HUES64 (cell line): ENCODE data around the gene EPHA1.

Source experiments
- H3K27ac ChIP-seq: 2 replicates; pipeline ENCODE4 v1.7.0; 2013; ENCODE audit warnings: low read depth, low read length, inconsistent platforms
- H3K27me3 ChIP-seq: 2 replicates; pipeline ENCODE4 v1.6.1; 2013; ENCODE audit warnings: mild to moderate bottlenecking, low read length; ENCODE audit not compliant: insufficient read depth
- H3K36me3 ChIP-seq: 2 replicates; pipeline ENCODE4 v1.6.1; 2013; ENCODE audit warnings: mild to moderate bottlenecking, low read length; ENCODE audit not compliant: insufficient read depth
- H3K4me1 ChIP-seq: 2 replicates; pipeline ENCODE4 v1.6.1; 2013; ENCODE audit warnings: mild to moderate bottlenecking, low read length, moderate library complexity; ENCODE audit not compliant: insufficient read depth
- H3K4me3 ChIP-seq: 2 replicates; pipeline ENCODE4 v1.5.1; 2013; ENCODE audit warnings: mild to moderate bottlenecking, low read length, moderate library complexity
- H3K9ac ChIP-seq: 2 replicates; pipeline ENCODE4 v1.6.1; 2013; ENCODE audit warnings: mild to moderate bottlenecking, low read depth, low read length
- H3K9me3 ChIP-seq: 2 replicates; pipeline ENCODE4 v1.6.1; 2013; ENCODE audit warnings: low read depth, low read length; ENCODE audit not compliant: insufficient read depth
- WGBS: fragments of 150-250, 120-280 bp; methylation state at CpG from one replicate; pipeline ENCODE4 v1.1.7; 2013; ENCODE audit warnings: missing lambda C conversion rate; 5-methylcytosine and 5-hydroxymethylcytosine counted together

Gene EPHA1

DNA sequence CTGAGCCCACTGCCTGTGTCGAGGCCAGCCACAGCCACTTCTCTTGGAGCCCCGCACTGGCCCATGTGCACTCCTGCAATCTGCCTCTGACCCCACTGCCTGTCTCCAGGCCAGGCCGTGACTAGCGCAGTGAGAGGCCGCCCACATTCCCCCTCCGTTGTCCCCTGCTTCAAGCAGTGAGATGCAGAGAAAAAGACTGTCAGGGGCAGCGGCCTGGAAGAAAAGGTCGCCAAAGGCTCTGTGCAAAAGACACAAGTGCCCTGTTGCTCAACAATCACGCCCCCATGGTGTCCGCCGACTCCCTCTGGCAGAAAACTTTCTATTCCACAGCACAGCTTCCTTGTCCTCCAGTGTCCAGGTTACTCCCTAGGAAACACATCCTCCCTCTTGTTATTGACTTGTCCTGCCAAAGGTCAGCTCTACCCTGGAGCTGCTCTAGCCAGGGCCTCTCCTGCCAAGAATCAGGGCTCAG, 56.1 kb downstream of the EPHA1 start:
- Histone ChIP-seq H3K27me3 (no peaks in the 10 kb centered on the region), H3K9ac (no peak overlapping the region), H3K27ac (no peak overlapping the region)

DNA sequence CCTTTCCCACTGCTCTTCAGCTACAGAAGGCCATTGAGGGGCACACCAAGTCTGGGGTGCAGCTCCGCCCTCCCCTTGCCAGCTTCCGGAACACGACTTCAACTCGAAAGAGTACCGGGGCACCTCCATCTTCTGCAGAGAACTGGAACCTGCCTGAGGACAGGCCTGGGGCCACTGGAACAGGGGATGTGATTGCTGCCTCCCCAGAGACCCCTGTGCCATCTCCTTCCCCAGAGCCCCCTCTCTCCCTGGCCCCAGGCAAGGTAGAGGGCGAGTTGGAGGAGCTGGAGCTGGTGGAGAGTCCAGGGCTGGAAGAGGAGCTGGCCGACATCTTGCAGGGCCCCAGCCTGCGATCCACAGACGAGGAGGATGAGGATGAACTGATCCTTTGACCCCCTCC, 57.1 kb downstream of the EPHA1 start:
- Histone ChIP-seq H3K4me3 (no peak overlapping the region), H3K9me3 (no peaks in the 10 kb centered on the region), H3K27me3 (no peaks in the 10 kb centered on the region), H3K36me3 (peaks cover 19% of the 10 kb centered on the region), H3K9ac (no peak overlapping the region), H3K4me1 (0 out of 2 replicates have a peak, but pooled peaks cover 8% of the 10 kb centered on the region), H3K27ac (no peak overlapping the region)
- 93% methylated on average over 9 of the region's 9 CpGs for WGBS

More for the DNA sequence above, 56.1 kb downstream of the EPHA1 start:
- 81% methylated on average over 11 of the region's 11 CpGs for WGBS
- Histone ChIP-seq H3K4me3 (no peak overlapping the region), H3K4me1 (0 out of 2 replicates have a peak, but pooled peaks cover 8% of the 10 kb centered on the region), H3K36me3 (peaks cover 28% of the 10 kb centered on the region), H3K9me3 (no peaks in the 10 kb centered on the region)

DNA sequence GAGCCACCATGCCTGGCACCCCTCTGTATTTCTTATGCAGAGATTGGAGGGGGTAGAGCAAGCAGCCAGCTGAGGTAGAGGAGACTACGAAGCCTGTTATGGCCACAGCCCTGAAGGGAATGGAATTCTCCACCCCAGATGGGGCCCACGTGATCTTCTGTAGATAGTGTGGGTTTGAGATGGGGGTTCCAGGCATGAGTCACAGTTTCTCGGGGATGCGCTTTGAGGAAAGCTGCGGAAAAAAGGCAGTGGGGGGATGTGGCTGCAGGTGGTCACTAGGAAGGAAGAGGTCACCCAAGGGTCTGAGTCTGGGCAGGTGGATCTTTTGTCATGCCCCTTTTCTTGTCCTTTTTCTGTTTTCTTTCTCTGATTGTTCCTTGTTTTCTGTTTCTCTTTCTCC, 57.6 kb downstream of the EPHA1 start:
- Histone ChIP-seq H3K9me3 (no peaks in the 10 kb centered on the region), H3K36me3 (peaks cover 13% of the 10 kb centered on the region), H3K9ac (no peak overlapping the region), H3K4me1 (0 out of 2 replicates have a peak, but pooled peaks cover 8% of the 10 kb centered on the region), H3K27ac (no peak overlapping the region), H3K27me3 (no peaks in the 10 kb centered on the region), H3K4me3 (no peak overlapping the region)
- 77% methylated on average over 5 of the region's 5 CpGs for WGBS

DNA sequence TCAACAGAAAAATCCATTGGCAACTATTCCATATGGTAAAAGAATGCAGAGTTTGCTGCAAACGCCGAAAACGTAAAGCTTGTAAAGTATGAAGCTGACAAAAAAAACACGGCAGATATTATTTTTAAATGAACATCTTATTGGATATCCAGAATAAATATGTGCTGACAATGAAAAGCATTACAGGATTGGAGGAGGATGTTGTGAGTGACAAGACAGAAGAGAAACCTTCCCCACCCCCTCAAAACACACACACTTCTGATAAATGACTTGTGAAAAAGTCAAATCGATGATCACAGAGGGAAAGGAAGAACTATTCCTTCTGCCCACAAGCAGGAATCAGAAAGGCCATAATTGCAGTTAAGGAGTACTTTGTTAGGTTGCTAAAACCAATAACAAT, 60.7 kb downstream of the EPHA1 start:
- H3K36me3 ChIP-seq: no peaks in the 10 kb centered on the region
- H3K27me3 ChIP-seq: peaks cover 3% of the 10 kb centered on the region; the same call in 1 of the 2 replicates
- 72% methylated on average over 4 of the region's 5 CpGs for WGBS
- no peaks in the 10 kb centered on the region for H3K9me3 ChIP-seq
- no peak overlapping the region for H3K4me3 ChIP-seq
- H3K27ac ChIP-seq: no peak overlapping the region
- H3K4me1 ChIP-seq: peaks cover 5% of the 10 kb centered on the region; the same call in 1 of the 2 replicates
- no peak overlapping the region for H3K9ac ChIP-seq

DNA sequence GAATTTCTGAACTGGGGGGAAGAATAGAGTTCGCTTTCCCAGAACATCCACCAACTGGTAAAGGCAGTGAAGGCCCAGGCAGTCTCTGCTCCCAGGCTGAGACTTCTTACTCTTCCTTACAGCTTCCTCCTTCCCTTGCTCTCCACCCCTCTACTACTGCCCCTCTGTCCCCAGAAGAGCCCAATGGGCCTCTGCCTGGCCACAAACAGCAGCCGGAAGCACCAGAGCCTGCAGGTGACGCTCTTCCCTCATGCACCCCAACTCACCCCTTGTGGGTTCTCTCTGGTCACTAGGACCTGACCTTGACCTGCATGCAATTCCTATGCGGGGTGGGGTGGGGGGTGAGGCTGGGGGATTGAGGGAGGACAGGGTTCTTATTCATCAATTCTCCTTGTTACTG, 62.6 kb downstream of the EPHA1 start:
- Histone ChIP-seq H3K9ac (no peak overlapping the region), H3K36me3 (no peaks in the 10 kb centered on the region), H3K4me3 (peak overlapping the region; percentile 53; the same call in 1 of the 2 replicates), H3K27me3 (peaks cover 3% of the 10 kb centered on the region; the same call in 1 of the 2 replicates), H3K9me3 (no peaks in the 10 kb centered on the region), H3K27ac (no peak overlapping the region), H3K4me1 (peaks cover under 1% of the 10 kb centered on the region; the same call in 1 of the 2 replicates)
- 72% methylated on average over 4 of the region's 4 CpGs for WGBS

DNA sequence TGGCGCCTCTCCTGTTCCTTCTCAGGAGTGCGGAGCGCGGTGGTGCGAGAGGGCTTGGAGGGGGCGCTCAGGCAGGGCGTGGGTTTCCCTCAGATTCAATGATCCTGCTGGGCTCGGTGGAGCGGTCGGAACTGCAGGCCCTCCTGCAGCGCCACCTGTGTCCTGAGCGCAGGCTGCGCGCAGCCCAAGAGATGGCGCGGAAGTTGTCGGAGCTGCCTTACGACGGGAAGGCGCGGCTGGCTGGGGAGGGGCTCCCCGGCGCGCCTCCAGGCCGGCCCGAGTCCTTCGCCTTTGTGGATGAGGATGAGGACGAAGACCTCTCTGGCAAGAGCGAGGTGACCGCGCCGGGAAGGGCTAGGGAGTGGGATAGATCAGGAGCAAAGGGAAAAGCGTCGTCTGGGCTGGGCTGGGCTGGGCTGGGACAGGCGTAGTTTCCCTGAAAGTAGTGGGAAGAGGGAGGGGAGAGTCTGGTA, 63.2 kb downstream of the EPHA1 start:
- no peak overlapping the region for H3K27ac ChIP-seq
- no peaks in the 10 kb centered on the region; the same call in 1 of the 2 replicates for H3K4me1 ChIP-seq
- no peaks in the 10 kb centered on the region for H3K9me3 ChIP-seq
- H3K36me3 ChIP-seq: no peaks in the 10 kb centered on the region
- H3K9ac ChIP-seq: 0 out of 2 replicates have a peak overlapping the region, but pooled peaks have one; percentile 20
- peaks cover 3% of the 10 kb centered on the region; the same call in 1 of the 2 replicates for H3K27me3 ChIP-seq
- 3% methylated on average over 35 of the region's 35 CpGs for WGBS
- peak overlapping the region; percentile 53 for H3K4me3 ChIP-seq

DNA sequence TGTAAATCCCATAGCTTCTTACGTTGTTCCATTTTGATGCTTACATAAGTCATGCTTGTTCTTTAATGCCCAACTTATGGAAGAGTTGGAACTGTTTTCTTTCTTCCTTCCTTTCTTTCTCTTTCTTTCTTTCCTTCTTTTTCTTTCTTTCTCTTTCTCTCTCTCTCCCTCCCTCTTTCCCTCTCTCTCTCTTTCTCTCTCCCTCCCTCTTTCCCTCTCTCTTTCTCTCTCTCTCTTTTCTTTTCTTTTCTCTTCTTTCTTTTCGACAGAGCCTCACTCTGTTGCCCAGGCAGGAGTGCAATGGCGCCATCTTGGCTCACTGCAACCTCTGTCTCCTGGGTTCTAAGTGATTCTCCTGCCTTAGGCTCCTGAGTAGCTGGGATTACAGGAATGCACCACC, 65.1 kb downstream of the EPHA1 start:
- no peaks in the 10 kb centered on the region for H3K36me3 ChIP-seq
- H3K27ac ChIP-seq: no peak overlapping the region
- no peaks in the 10 kb centered on the region for H3K9me3 ChIP-seq
- H3K4me3 ChIP-seq: no peak overlapping the region
- 90% methylated on average over 3 of the region's 3 CpGs for WGBS
- peaks cover 3% of the 10 kb centered on the region; the same call in 1 of the 2 replicates for H3K27me3 ChIP-seq
- H3K9ac ChIP-seq: no peak overlapping the region
- no peaks in the 10 kb centered on the region; the same call in 1 of the 2 replicates for H3K4me1 ChIP-seq

DNA sequence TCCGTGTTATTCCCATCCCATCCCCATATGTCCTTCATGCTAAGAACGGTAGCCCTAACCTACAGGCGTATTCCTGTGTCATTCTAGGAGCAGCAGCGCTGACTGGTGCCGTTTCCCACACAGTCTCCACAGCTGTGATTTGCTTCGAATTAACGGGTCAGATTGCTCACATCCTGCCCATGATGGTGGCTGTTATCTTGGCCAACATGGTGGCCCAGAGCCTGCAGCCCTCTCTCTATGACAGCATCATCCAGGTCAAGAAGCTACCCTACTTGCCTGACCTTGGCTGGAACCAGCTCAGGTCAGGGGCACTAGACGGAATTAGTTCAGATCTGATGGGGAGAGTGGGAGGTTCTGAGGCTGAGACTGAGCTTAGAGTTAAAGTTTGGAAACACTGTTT, 66.8 kb downstream of the EPHA1 start:
- no peaks in the 10 kb centered on the region for H3K9me3 ChIP-seq
- H3K4me1 ChIP-seq: no peaks in the 10 kb centered on the region; the same call in 1 of the 2 replicates
- H3K4me3 ChIP-seq: no peak overlapping the region
- H3K27ac ChIP-seq: no peak overlapping the region
- H3K27me3 ChIP-seq: peaks cover 3% of the 10 kb centered on the region; the same call in 1 of the 2 replicates
- no peak overlapping the region for H3K9ac ChIP-seq
- no peaks in the 10 kb centered on the region for H3K36me3 ChIP-seq
- 96% methylated on average over 8 of the region's 8 CpGs for WGBS
